GM21526 (cell line): Measurements from ENCODE around the gene DLL1.

Experiments used
- ATAC-seq: cut with Tn5 transposase; IDR thresholded peaks from one replicate; pipeline ENCODE4 v1.9.1; 2021; ENCODE audit warnings: moderate library complexity; ENCODE audit not compliant: unreplicated experiment, low FRiP score

The DLL1 gene

GRCh38 chr6:170234419-170234818 lies 56.5 kb downstream of the DLL1 start:
- no peak for ATAC-seq

- no peak for ATAC-seq
Observed at GRCh38 chr6:170233286-170234205, 57.3 kb downstream of the DLL1 start.
